NOMO-1 treated with DMSO at 0.1 percent for 48 hours (cell line): Measurements from ENCODE around the gene DRAM1.
"Not testable (repeated sequence)": the region's sequence is repeated elsewhere in the genome, so short reads cannot be mapped to it uniquely, and the experiment has no call there.

Experiments
- DNase-seq: peaks from one replicate; lab custom pipeline; 2025; ENCODE audit not compliant: unreplicated experiment; lab: John Stamatoyannopoulos, UW

Gene DRAM1, protein sequence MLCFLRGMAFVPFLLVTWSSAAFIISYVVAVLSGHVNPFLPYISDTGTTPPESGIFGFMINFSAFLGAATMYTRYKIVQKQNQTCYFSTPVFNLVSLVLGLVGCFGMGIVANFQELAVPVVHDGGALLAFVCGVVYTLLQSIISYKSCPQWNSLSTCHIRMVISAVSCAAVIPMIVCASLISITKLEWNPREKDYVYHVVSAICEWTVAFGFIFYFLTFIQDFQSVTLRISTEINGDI

DNA sequence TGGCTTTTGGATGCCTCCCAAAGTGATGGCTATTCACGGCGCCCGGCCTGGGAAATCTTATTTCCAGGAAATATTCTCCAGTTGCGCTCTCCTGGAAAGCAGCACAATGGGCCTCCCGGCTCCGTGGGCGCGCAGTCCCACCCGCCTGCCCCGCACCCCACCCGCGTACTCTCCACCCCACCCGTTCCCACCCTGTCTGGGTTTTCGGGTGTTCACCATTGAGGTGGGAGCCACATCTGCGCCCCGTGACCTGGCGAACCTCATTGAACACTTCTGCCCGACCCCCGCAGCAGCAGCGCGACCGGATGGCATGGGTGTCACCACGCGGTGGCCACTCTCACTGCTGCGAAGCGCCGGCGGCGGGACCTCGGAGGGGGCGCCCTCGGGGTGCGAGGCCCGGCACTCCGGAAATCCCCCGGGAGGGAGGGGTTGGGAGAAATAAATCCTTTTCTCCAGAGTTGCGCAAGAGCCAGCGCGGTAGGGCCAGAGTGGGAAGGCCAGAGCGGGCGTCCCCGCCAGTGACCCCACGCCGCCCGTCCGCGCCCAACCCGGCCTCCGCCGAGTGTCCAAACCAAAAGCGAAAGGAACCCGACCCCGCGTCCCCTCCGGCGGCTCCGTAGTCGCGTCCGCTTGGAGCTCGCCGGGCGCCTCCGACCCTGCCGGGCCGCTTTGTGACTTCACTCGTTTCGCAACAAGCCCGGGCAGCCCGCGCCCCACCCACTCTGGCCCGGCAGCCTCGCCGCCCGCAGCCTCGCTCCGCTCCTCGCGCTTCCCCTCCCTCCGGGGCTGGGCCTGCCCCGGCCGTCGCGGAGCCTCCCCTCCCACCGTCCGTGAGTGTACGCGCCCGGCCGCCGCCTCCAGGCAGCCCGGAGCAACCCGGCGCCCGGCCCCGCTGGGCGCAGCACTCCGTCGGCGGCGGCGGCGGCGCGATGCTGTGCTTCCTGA is at the start of gene DRAM1:
Gene DRAM1 (plus strand): TSS at position 720 of the 945 bp plus-strand sequence. CDS start 210 bp downstream, at position 930.
- peak; percentile 95 for DNase-seq

DNA sequence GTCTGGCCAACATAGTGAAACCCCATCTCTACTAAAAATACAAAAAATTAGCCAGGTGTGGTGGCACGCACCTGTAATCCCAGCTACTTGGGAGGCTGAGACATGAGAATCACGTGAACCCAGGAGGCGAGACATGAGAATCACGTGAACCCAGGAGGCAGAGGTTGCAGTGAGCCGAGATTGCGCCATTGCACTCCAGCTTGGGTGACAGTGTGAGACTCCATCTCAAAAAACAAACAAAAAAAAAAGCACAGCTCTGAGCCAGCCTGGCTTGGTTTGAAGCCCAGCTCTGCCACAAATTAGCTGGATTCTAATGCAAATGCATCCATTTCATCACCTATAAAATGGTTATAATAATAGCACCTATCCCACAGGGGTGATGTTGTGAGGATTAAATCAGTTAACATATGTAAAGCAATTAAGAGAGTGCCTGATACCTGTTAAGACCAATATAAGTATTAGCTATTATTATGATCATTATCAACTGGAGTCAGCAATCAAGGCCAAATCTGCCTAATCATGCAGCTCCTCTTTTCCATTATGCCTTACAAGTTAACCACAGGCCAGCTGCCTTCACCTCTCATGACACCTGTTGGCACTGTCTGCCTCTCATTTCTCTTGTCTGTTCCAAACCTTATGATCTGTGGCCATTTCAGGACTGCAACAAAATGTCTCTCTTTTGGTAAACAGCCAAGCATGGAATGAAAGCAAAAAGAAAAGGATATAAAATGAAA is 48.8 kb upstream of the DRAM1 start:
- DNase-seq: no peak

DNA sequence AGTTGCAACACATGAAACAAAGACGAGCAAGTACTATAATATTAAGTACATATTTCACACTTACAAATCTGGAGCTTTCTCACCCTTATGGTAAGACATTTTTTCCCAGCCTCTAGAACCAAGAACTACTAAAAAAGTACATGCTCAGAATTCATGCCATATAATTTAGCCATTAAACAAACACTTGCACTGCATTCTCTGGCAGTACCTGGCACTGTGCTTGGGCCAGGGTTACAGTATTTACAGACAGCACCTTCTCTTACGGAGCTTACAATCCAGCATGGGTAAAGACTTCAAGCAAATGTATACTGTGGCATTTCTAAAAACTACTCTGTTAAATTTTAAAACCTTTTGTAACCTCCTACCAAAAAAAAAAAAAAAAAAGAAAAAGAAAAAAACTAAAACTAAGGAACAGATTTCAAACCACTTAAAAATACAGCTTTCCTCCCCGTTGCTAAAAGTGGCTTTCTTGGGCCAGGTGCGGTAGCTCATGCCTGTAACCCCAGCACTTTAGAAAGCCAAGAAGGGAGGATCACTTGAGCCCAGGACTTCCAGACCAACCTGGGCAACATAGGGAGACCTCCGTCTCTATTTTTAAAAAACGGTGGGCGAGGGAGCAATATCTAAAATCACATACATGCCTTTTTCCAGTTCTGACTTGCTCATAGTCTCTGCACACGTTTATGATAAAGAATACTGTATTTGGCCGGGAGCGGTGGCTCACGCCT is 47.6 kb upstream of the DRAM1 start:
- no peak for DNase-seq

DNA sequence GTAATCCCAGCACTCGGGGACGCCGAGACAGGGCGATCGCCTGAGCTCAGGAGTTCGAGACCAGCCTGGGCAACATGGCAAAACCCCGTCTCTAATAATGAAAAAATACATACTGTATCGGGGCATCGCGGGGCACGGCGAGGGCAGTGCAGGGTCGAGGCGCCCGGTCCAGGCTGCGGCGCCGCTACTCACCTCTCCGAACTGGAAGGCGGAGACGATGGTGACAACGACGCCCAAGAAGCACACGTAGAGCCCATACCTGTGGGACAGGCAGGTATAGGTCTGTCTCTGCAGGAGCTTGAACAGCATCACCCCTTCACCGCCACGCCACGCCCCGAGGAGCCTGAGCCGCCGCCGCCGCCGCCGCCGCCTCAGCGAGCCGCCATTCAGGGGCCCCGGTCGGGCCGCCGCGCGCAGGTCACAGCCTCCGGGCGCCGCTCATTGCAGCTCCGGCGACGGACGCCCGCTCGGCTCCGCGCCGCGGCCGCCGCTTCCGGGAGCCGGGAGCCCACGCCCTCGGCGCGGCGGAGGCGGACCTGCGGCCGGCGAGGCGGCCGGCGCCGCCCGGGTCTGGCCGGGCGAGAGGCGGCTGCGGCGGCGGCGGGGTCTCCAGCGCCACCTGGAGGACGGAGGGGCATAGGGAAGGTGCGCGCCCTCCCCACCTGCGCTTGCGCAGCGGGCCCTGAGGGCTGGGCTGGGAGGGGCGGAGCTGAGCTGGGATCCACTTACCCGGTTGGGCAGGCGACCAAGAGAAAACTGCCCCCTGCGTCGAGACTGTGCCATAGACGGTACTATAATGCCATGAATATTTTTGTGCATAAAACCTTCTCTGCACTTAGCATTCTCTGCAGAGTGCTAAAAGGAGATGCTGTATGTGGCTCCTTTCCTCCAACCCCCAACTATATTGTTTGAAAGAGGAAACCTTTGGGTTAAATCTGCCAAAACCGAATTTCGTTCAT is 46.7 kb upstream of the DRAM1 start, which contains the start of gene GNPTAB:
Gene GNPTAB (minus strand): TSS at position 593 of the 959 bp plus-strand sequence. CDS start 284 bp downstream, at position 309.
- peak; percentile 91 for DNase-seq

DNA sequence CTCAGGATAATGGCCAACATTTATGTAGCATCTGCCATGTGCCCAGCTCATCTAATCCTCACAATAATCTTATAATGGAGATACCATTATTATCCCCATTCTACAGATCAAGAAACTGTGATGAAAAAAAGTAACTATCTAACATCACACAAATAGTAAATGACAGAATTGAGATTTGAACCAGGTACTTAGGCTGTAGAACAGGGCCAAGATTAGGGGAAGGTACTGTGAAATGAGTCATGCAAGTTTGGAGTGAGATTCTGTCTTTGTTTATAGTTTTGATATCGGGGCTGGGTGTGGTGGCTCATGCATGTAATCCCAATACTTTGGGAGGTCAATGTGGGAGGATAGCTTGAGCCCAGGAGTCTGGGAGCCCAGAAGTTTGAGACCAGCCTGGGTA is 45.4 kb upstream of the DRAM1 start:
- no peak for DNase-seq

DNA sequence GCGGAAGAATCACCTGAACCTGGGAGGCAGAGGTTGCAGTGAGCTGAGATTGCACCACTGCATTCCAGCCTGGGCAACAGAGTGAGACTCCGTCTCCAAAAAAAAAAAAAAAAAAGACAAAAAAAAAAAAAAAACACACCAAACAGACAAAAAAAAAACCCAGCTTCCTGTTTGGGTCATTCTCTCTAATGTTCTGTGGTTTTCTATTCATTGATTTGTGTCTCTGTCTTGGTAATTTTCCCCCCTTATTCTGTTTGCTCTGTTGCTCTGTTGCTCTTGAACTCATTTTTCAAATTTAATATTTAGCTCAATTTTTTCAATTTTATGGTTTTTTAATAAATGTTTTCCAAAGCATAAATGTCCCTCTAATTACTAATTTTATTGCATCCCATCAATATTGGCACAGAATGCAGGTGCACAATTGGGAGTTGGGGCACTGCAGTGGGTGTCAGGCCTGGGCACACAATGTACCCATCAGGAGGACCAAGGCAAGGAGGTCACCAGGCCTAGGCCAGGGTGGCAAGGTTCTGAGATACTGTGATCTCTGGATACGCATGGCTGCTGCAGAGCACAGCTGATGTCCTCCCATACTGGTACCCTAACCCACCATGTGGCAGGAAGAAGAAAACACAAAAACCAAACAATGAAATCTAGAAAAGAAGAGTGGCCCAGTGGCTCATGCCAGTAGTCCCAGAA is 38.6 kb upstream of the DRAM1 start:
- DNase-seq: peak; percentile 48

DNA sequence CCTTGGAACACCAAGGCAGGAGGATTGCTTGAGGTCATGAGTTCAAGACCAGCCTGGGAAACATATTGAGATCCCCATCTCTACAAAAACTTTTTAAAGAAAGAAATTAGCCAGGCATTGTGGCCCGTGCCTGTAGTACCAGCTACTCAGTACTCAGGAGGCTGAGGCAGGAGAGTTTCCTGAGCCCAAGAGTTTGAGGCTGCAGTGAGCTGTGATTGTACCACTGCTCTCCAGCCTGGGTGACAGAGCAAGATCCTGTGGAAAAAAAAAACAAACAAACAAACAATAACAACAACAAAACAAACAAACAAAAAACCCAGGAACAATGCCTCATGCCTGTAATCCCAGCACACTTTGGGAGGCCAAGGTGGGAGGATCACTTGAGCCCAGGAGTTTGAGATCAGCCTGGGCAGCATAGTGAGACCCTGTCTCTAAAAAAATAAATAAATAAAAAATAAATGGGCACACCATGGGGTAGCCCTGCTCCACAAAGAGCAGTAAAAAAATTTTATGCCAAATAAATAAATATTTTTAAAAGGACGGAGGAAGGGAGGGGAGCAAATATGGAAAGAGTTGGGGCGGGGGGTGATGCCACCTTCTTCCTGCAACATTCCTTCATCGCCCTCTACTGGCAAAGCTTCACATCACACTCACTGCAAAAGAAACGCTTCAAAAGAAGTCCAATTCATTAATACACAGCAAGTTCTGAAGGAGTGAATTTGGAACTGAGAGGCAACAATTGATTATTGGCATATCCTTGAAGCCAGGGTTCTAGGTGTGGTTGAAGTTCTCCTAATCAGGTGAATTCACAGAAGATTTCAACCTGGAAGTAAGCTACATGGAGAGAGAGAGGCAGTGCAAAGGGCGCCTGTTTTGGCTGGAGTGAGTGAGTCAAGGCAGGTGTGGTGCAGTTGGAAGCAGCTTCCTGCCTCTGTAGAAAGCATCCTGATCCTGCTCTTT is 37.8 kb upstream of the DRAM1 start:
- peak; percentile 40 for DNase-seq

DNA sequence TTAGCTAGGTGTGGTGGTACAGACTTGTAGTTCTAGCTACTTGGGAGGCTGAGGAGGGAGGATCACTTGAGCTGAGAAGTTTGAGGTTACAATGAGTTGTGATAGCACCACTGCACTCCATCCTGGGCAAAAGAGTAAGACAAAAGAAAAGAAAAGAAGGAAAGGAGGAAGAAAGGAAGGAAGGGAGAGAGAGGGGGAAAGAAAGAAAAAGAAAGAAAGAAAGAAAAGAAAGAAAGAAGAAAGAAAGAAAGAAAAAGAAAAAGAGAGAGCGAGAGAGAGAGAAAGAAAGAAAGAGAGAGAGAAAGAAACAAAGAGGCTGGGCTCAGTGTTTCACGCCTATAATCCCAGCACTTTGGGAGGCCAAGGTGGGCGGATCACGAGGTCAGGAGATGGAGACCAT is 36.3 kb upstream of the DRAM1 start:
- no peak for DNase-seq

DNA sequence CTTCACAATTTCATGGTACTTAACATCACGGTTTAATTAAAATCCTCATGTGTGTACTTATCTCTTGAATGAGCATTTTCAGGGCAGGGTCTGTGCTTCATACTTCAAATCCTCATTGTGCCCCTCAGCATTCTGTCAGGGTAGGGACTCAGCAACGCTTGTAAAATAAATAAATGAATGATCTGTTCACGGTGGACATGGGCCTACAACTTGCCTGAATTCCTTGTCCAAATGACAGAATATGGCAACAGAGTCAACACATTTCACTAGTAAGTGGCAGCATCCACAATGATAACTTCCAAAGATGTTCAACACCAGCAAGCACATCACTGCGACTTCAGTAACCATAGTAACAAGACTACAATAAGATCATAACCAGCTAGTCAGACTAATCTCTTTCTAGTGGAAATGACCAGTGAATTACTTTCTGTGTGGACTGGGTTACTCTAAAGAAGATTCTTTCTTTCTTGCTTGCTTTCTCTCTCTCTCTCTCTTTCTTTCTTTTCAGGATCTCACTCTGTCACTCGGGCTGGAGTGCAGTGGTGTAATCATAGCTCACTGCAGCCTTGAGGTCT is 32.2 kb upstream of the DRAM1 start:
- DNase-seq: no peak

DNA sequence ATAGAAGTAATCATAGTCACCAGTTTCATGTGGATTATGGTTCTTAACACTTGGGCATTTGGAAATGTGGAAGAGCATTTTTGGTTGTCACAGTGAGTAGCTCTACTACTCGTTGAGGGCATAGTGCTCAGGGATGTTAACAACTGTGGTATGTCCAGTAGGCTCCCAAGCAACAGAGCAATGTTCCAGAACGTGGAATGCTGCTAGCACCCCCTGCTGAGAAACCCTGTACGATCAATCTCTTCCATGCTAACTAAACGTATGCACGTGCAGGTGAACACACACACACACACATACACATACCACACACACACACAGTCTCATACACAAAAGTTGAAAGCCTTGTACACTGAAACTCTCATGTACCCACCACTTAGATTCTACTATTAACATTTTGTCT is 30.1 kb upstream of the DRAM1 start:
- DNase-seq: no peak

DNA sequence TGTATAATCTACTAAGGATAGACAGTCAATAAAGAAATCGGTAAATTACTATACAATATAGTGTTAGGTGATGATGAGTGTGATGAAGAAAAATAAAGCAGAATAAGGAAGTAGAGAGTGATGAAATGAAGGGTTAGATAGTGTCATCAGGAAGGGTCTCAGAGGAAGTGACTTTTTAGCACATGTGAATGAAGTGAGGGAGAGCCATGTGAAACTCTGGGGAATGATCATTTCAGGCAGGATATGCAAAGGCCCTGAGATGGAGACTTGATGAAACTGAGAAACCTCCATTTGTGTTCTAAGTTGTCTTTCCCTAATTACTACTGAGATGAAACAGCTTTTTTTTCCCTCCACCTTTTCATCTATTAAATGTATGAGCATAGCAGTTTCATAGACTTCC is 27.2 kb upstream of the DRAM1 start:
- peak; percentile 65 for DNase-seq

DNA sequence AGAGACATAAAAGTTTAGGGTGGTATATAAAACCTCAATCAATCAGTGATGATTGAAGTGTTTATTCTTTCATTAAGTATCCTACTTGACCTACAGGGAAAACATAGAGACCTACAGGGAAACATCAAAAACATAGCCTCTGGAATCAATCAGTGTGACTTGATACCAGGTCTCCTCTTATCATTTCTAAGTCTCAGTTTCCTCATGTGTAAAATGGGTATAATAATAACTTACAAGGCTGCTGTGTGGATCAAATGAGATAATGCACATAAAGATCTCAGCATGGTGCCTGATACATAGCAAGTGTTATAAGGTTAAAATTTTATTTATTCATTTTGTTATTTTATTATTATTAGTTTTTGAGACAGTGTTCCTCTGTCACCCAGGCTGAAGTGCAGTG is 24.4 kb upstream of the DRAM1 start:
- no peak for DNase-seq

DNA sequence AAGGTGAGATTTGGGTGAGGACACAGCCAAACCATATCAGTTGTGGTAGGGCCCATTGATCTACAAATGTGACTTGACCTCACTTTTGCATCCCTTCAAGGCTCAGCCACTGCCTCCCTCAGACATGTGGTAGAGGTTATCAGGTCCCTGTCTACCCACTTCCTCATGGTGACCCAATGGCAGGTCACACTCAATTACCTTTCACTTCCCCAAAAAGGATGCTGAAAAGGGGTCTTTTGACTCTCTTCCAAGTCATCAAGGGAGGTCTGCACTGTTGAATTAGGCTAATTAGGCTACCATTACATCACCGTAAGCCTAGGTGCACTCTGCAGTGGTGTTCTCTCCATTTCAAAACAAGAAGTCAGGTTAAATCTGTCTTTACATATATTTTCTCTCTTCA is 22.6 kb upstream of the DRAM1 start:
- DNase-seq: peak; percentile 67

DNA sequence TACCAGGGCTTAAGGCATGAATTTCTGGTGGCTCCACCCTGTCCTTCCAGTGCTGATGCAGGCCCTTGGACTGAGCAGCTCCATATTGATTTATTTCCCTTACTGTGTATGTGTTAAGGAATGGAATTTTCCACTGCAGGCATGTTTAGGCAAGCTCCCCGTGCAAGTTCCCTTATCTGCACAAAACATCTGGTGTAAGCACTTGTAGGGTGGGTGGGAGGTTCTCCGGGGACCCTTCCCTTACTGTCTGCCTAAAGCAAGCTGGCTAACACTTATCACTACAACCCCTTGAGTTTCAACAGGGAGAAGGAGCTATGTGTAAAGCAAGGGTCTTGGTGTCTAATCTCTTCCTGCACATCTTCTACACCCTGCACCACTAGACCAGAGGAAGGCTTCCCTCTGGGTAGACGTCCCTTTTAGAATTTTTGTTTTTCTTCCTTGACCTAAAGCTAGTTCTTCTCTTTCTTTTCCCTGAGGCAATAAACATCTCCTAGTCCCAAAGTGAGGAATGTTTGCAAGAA is 22.0 kb upstream of the DRAM1 start:
- DNase-seq: no peak

DNA sequence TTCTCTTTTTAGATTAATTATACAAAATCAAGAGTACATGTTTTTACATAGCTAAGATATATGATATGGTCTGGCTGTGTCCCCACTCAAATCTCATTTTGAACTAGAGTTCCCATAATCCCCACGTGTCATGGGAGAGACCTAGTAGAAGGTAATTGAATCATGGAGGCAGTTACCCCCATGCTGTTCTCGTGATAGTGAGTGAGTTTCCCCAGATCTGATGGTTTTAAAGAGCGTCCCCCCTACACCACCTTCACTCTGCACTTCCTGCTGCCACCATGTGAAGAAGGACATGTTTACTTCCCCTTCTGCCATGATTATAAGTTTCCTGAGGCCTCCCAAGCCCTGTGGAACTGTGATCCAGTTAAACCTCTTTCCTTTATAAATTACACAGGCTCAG is 21.4 kb upstream of the DRAM1 start:
- DNase-seq: no peak

DNA sequence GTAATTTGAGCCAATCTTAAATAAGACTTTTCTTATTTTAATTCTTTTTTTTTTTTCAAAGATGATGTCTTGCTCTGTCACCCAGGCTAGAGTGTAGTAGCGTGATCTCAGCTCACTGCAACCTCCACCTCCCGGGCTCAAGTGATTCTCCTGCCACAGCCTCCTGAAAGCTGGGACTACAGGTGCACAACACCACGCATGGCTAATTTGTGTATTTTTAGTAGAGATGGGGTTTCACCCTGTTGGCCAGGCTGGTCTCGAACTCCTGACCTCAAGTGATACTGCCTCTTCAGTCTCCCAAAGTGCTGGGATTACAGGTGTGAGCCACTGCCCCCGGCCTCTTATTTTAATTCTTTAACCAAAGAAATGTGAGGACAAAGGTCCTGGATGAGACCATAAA is 20.8 kb upstream of the DRAM1 start:
- DNase-seq: not testable (repeated sequence)

DNA sequence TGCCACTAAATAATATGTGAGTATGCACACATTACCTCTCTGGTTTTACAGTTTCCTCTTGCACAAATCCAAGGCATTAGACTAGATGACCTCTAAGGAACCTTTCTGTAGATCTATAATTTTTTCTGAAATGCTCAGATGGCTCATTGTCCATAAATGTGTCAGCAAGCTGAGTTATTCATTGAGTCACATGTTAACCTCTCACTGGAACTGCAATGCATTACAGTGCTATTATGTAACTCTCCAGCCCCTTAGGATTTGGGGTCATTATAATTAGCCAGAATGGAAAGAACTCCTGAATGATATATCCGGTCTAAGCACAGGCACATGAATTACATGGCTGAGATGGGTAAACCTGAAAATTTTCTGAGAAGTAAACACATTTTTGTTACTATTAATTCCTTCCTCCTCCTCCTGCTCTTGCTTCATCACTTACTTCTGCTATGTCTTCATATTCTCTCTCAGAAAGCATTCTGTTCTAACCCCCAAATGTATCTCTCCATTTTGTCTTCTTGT is 20.3 kb upstream of the DRAM1 start:
- DNase-seq: peak; percentile 96
